HG03097 (cell line): Measurements from ENCODE around the gene UBAC2.
A peak's percentile ranks its signal among the peaks of the same experiment; 100 is the strongest.

Experiments
- ATAC-seq: cut with Tn5 transposase; IDR thresholded peaks from one replicate; pipeline ENCODE4 v1.9.1; 2021; ENCODE audit not compliant: unreplicated experiment, low FRiP score

Gene UBAC2

DNA sequence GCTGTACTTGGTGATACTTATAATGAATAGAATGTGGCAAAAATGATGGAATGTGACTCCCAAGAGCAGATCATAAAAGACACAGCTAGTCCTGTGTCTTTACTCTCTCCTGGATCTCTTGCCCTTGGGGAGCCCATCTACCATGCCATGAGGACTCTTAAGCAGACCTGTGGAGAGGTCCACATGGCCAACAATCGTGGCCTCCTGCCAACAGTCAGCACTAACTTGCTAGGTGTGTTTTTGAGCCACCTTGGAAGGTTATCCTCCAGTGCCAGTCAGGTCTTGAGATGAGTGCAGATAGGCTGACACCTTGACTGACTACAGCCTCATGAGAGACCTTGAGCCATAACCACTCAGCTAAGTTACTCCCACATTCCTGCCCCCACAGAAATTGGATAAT, 128.8 kb downstream of the UBAC2 start:
- ATAC-seq, result no peak

DNA sequence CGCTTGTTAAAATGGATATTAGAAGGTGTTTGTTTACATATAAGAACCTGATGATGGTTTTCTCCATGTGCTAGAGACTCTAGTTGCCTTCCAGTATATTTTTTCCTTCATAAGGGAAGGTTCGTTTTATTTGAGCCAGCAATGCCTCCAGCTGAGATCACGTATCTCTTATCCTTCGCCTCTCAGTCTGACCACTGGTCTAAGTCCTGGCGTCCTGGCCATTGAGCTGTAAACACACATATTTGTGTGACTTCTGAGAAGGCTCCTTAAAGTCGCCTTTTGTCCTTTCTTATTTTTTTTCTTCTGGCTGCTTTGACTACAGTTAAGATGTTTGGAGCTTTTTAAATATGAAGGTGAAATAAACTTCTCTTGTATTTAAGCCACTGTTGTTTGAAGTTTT, 130.3 kb downstream of the UBAC2 start:
- no peak for ATAC-seq

DNA sequence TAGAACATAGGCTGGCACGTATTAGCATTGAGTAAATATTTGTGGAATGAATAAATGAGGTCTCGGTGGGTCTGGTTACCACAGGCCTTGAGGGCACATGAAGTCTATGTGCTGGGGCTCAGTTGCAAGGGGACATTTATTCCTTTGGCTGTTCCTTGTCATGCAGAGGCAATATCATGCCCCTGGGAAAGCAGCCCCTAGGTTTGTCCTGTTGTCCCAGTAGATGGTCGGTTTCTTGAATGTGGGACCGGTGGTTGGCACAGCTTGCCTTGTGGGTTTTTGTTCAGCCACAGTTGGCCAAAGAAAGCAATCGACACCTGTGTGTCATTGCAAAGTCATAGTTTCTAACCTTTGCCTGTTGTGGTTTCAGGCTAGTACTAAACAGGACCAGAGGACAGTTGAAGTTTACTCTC, 131.2 kb downstream of the UBAC2 start:
- ATAC-seq, result peak; percentile 78

DNA sequence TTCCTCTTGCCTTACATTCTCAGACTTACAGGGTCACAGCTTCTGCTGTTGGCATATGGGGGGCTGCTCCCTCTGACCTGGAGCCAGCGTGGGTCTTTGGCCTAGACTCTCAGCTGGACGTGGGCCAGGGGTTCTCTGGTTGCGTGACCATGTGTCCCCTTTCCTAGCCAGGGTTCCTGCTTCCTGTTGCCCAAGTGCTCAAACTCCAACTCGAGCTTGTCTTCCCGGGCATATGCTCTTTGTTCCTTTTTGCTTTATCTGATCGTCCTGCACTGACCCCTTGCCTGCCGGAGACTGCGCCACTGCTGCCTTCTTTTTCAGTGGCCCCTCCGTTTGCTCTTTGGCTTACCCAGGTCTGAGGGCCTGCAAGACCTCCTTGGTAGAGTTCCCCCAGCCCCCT, 131.8 kb downstream of the UBAC2 start:
- ATAC-seq, result no peak

DNA sequence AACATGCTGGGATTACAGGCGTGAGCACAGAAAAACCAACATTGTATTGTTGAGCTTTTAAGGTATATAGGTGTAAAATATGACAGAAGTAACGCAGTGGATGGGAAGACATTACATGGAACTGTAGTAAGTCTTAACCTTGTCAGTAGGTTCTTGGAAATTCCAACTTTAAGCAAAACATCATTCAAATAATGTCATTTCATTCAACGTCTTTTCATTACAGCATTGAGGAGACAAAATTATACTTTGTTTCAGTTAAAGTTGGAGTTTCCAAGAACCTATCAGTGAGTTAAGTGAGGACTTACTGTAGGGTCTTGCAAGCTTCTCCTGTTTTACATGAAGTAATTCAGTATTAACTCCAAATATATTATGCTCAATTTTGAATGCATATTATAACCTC, 133.6 kb downstream of the UBAC2 start:
- ATAC-seq, result no peak

DNA sequence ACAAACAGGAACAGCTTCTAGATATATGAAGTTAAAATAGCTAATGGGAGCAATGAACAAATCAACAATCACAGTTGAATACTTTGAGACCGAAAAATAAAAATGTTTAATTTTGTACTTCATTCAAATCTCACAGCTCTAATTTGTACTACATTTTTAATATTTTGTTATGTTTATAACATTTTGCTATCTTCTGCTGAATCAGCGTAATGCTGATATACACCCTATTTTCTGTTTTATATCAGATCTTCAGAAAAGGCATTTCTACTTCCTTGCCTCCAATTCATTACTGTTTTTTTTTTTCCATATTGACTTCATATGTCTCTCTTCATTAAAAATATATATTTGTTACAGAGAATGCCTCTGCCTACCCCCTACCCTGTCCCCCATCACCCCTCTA, 134.4 kb downstream of the UBAC2 start:
- no peak for ATAC-seq

DNA sequence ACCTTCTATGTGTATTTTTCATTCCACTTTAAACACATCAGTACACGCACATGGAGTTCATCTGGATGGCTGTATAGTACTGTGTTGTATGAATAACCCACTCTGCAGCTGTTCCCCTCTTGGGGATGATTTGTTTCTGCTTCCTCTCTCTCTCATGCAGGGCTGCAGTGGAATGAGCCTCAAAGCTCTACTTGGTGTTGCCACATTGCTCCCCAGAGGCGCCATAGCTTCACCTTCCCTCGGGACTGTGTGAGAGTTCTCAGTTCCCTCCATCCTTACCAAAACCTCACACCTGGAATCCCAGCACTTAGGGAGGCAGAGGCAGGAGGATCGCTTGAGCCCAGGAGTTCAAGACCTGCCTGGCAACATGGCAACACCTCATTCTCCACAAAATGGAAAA, 134.9 kb downstream of the UBAC2 start:
- ATAC-seq, result peak; percentile 70

DNA sequence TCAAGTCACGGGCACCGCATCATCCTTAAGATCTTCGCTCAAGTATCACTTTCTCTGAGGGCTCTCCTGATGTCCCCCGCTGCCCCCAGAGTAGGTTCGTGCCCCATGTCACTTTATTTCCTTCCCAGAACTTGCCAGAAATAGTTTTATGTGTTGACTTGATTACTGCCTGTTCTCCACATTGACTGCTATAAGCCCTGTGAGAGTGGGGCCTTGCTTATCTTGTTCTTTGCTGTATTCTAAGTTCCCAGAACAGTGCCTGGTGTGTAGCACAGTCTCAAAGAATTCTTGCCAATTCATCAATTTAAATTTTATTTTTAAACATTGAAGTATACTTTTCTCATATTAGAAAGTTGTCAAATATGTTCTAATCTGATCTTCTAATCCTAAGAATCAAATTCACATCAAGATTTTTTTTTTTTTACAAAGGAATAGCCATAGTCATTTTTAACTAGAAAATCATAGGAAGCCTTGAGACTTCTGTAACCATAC, 138.6 kb downstream of the UBAC2 start:
- ATAC-seq, result no peak

DNA sequence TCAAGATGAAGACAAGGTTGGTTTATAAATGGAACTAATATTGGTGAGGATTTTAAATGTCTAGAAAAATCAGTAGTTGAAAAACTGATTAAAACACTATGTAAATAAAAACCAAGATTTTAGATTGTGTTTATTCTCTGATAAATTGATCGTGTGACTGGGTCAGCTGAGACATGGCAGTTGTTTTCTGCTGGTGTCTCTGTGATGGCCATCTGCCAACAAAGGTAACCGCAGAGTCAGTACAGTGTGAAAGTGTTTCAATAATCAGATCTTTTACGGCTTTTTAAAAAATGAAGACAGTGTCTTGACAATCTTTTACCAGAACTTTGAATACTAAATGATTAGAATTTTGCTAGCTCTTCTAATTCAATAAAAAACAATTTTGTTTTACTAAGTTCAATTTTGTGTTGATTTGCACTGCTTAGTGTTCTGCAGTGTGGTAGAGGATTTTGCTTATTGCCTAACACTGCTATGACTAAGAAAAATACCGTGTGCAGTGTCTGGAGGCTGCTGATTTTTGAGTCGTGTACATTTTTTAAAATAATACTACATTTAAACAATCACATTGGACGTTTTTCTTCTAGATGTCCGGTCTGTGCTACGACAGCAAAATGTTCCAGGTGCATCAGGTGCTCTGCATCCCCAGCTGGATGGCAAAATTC, 139.2 kb downstream of the UBAC2 start:
- no peak for ATAC-seq

DNA sequence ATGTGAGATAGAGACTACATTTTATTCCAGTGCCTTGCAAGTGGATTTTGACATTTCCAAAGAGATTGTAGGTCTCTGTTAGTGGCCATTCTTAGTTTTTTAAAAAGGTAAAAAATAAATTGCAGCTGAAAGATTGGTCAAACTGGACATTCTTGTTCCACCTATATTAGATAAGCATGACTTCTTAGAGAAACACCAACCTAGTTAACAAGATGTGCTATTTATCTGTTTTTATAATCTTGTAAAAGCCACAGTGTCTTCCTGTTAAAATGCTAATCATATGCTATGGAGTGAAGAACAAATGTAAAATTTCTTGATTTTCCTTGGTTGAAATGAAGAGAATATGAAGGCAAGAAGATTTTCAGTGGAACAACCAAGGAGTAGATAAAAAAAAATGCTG, 140.0 kb downstream of the UBAC2 start:
- no peak for ATAC-seq

DNA sequence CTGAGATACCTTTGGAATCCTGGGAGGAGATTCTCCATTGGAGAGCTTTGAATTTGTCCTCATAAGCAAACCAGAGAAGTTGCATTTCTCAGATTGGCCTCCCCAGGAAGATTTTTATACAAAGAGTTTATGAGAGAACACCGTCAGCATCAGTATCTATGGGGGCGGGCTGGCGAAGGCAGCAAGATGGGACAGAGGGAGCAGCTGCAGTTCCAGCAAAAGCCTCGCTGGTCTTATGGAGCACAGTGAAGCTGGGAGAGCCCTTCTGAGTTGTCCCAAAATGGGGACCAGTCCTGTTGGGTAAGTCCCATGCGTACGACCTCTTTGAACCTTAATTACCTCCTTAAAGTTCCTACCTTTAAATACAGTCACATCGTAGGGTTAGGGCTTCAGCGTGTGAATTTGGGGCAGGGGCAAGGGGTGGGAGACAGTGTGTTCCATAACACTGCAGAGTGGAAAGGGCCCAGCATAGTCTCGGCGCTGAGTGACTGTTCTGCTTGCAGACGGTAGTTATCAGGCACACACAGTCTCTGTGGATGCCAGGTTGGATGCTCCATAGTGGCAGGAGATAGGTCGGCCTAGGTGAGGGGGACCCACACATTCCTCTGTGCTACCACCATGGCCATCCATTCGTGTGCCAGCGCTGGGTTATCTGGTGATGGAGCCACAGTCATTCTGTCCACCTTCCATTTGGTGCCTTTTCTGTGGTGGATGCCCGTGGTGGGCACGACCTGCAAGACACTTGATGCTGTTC, 141.5 kb downstream of the UBAC2 start:
- ATAC-seq, result no peak

DNA sequence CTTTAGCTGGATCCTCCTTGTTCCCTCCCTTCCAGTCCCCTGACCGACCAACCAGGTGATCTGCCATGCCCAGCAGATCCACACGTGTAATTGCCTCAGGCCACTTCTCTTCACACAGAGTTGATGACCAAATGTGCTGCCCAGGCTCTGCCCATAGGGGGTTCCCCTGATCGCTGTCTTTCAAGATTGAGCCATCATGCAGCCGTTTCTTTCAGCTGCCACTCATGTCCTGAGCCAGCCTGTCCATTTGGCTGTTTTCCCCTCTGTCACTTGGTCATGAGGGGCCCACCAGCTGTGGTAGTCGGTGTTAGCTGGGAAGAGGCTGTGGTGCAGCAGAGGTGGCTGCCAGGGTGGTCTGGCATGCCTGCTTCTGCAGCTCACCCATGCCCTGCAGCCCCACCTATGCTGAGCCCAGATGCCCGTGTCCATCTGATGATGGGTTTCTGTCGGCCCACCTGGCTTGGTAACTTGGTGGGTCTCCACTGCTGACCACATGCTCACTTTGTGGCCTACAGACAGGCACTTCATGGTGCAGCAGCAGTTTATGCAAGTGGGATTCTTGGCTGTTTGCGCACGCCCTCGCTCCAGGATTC, 142.2 kb downstream of the UBAC2 start:
- no peak for ATAC-seq

DNA sequence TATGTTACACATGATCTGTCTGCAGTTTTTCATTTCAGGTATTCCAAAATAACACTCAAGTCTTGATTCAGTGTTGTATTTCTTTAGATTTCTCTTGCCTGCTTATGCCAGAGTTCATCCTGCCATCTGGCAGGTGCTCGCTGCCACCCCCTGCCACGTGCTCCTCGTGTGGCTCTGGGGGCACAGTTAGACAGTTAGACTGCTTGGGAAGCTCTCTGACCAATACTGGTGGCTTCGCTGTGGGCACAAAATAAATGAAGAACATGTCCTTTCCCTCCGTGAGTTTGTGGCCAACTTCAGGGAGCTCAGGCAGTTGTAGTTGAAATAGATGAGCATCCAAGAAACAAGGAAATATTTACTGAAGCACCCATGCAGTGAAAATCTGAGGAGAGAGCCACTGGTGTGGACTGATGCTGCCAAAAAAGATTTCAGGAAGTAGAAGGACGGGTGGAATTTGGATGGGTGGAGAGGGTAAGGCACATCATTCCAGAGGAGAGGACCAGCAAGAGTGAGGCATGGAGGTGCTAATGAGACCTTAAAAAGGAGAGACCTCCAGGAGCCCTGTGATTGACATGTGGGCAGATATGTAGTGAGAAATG, 144.1 kb downstream of the UBAC2 start:
- ATAC-seq, result no peak

DNA sequence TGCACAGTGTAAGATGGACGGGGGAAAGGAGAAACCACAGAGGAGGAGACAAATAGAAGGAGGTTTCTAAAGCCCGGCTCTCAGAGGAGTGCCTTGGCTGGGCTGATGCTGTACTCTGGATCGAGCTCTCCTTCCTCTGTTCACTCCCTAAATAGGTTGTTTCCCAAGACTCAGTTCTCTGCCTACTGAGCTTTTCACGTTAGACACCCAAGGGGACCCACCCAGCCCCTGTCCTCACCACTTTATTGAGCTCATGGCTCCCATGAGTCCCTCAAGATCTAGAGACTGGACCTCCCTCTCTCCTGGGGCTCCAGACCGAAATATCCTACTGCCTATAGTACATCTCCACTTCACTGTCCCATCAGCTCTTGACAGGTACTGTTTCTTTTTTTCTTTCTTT, 144.7 kb downstream of the UBAC2 start:
- no peak for ATAC-seq

DNA sequence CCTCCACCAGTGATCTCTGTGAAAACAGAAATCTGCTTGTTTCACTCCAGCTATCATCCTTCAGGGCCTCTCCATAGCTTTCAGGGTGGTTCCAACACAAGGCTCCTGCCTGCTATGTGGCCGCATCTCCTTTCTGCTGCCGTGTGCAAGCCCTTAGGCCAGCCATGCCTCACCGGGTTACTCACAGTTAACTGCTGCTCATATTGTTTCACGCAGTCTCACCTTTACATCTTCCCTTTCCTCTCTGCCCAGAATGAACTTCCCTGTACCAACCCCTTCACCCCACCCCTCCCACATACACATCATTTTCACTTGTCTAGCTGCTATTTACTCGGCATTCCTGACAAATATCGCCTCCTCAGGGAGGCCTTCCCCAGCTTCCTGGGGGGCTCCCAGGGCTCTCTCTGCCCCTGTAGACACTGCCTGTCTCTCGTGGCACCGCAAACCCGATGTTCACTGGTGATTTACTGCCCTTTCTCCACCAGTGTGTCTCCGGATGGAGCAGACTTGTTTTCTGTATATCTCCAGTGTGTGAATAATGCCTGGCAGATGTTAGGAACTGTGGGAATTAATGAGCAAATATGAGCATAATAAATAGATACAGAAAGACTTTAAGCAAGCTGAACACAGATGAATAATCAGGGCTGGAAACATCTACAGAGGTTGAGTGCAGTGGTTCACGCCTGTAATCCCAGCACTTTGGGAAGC, 145.8 kb downstream of the UBAC2 start:
- ATAC-seq, result no peak

DNA sequence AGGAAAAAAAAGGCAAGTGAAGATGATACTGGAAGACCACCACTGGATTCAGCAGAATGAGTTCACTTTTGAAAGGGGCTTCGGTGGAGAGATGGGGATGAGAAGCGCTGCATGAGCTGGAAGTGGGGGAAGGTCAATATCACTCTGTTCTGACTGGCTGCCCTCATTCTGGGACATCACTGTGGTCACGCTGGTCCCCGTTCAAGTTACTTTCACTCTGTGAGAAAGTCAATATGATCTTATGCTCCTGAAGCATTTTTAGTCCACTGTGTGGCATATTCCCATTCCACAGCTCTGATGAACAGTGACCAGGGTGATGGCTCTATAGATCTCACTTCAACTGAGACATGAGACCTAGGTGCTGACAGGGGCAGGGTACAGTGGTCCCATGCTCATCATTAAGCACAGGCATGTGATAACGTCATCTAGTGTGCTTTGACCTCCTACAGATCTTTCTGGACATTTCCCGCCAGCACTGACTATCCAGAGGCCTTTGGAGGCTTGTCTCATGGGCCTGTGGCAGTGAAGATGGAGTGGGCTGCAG, 146.8 kb downstream of the UBAC2 start:
- ATAC-seq, result no peak

DNA sequence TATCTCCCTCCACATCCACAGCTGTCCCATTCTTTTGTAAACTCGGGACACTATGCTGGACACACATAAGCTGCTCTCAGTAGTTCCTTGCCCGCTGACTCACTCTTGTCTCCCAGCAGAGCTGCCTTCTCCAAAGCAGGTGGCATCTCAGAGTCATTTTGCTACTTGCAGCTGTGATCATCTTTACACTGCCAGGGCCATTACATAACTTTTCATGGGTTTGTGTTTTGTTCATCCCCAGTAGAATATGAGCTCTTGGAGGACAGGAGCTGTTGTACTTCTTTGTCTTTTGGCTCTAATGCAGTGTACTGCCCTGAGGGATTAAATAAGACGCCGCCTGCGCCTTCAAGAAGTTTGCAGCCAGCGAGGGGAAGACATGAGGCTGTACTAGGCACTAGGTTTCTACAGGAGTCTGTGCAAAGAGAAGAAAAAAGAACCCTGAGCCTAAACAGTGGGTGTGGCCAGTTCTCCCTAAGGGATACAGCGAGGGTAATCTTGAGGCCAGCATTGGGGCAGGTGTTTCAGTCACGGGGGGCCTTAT, 147.3 kb downstream of the UBAC2 start:
- ATAC-seq, result peak; percentile 40

DNA sequence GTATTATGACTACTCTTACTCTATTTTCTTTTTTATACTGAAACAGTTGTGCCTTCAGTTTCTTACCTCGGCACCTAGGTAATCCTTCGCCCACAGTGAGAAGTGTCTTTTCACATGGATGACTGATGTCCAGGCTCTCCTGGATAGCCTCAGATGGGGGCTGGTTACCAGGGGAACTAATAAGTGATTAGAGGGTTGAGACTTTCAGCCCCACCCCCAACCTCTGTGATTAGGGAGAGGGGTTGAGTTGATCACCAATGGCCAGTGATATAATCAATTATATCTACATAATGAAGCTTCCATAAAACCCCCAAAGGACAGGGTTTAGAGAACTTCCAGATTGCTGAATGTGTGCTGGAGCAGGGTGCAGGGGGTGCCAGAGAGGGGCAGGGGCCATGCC, 149.5 kb downstream of the UBAC2 start:
- no peak for ATAC-seq

DNA sequence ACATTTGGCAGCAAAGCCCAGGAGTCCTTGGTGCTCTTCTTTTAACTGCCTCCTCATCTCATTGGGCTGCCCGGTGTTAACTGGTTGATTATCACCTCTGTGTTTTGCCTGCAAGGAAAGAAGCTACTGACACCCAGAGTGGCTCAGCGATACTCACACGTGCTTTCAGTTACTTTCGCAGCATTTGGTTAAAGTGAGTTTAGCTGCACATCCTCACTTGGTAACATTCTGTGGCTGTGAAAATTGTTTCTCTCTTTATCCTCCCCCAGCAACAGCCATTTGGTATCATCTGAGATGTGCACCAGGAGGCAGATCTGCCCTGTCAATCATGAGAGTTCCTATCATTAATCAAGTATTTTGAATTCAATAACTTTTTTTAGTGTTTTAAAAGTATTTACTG, 151.1 kb downstream of the UBAC2 start:
- peak; percentile 22 for ATAC-seq
